ENCODE measurements around the gene ARL8B. TPM values are rescaled to one million over a fixed set of nuclear protein-coding genes. Genes with fewer than 3 reads are reported as not detected.

The ARL8B gene
- total and polyA plus RNA-seq, 2 donors (not counting 1 experiment from before 2014, with no cell fraction given): 14.5 to 67.3 TPM

GRCh38 chr3:5186089-5186857 lies 64.2 kb downstream of the ARL8B start:
- Mint-ChIP-seq H3K9me3 (ENCODE audit: insufficient read depth) (no peaks in the 10 kb centered on the region), H3K27ac (peak overlapping the region; percentile 78), H3K27me3 (no peaks in the 10 kb centered on the region), H3K4me1 (peaks cover 69% of the 10 kb centered on the region), H3K4me3 (peak overlapping the region; percentile 99)
- no peak for TF ChIP-seq CTCF (IDR thresholded peaks at IDR 0.05)
- TF ChIP-seq EZH2 (IDR thresholded peaks at IDR 0.05; ENCODE audit: borderline replicate concordance, insufficient read depth, low read depth, low read length, poor library complexity, severe bottlenecking): no peak
- H3K9me3 ChIP-seq (ENCODE audit: control extremely low read depth in 1 of 3, control insufficient read depth in 2 of 3, insufficient read depth in 1 of 3, low read length in 2 of 3): peaks cover 0 to 4% (median 0%) of the 10 kb centered on the region in 3 donors
- H4K20me1 ChIP-seq (ENCODE audit: control insufficient read depth, insufficient read depth, low read length, poor library complexity, severe bottlenecking): peaks cover 4% of the 10 kb centered on the region
- ChIA-PET POLR2A (interaction anchor here (0.6 to 4.9 kb wide), 5 partner anchors 8 to 347 kb away, joined by 3 to 58 read pairs (median 3); no protein-coding TSS in a partner anchor), CTCF (interaction anchor here (1.0 to 3.5 kb wide), 5 partner anchors 11 to 50 kb away, joined by 4 to 17 read pairs (median 4); no protein-coding TSS in a partner anchor)
- whole genome bisulfite sequencing (ENCODE audit: insufficient coverage): 6% methylated on average over 2 of the region's 6 CpGs
- peak overlapping the region; percentile 84 for H3K9ac ChIP-seq (ENCODE audit: low read length)
- peaks cover 63% of the 10 kb centered on the region for H3K79me2 ChIP-seq (ENCODE audit: control insufficient read depth, insufficient read depth, low read length)
- peak overlapping the region; percentile 11 for H2AFZ ChIP-seq (ENCODE audit: insufficient read depth, low read depth, low read length, poor library complexity, severe bottlenecking)
- intact Hi-C loops (cut with micrococcal nuclease): loop anchor here (2.0 to 5.0 kb wide), 4 partner anchors 49 to 884 kb away; partner anchors contain the start of genes ITPR1 and SETMAR
- peak overlapping the region; percentile 29 to 80 for H3K27ac ChIP-seq (ENCODE audit: low read length in 2 of 2)
- H3K36me3 ChIP-seq (replicated peaks in 1 of 2; ENCODE audit: control extremely low read depth in 1 of 2, control insufficient read depth in 1 of 2, extremely low read depth in 1 of 2, insufficient read depth in 2 of 2, low read length in 1 of 2): no peaks in the 10 kb centered on the region
- H3K4me2 ChIP-seq (replicated peaks; ENCODE audit: low read depth, low read length, poor library complexity, severe bottlenecking): peak overlapping the region; percentile 93
- DNase-seq (peak; percentile 52), ATAC-seq (ENCODE audit: low read depth) (no peak)
- H3K4me3 ChIP-seq (ENCODE audit: control extremely low read depth in 1 of 5, extremely low read depth in 1 of 5, insufficient read depth in 1 of 5, low read depth in 2 of 5, low read length in 4 of 5): peak overlapping the region in 4 of 5 experiments; percentile 66 to 79 (median 70)
- H3K4me1 ChIP-seq (ENCODE audit: control insufficient read depth in 2 of 2, insufficient read depth in 2 of 2, low read length in 2 of 2): peaks cover 68 to 73% of the 10 kb centered on the region in 2 donors
- H3K27me3 ChIP-seq (replicated peaks in 1 of 4; ENCODE audit: control extremely low read depth in 1 of 4, control insufficient read depth in 3 of 4, insufficient read depth in 4 of 4, low read length in 3 of 4): no peaks in the 10 kb centered on the region

GRCh38 chr3:5186858-5187155 lies 64.7 kb downstream of the ARL8B start:
- intact Hi-C loops (cut with micrococcal nuclease): loop anchor here (1.0 to 5.0 kb wide), 6 partner anchors 10 to 885 kb away; partner anchors contain the start of genes ARL8B, ITPR1 and SETMAR
- DNase-seq (no peak), ATAC-seq (ENCODE audit: low read depth) (no peak)
- H2AFZ ChIP-seq (ENCODE audit: insufficient read depth, low read depth, low read length, poor library complexity, severe bottlenecking): peak overlapping the region; percentile 74
- peaks cover 4% of the 10 kb centered on the region for H4K20me1 ChIP-seq (ENCODE audit: control insufficient read depth, insufficient read depth, low read length, poor library complexity, severe bottlenecking)
- H3K36me3 ChIP-seq (replicated peaks in 1 of 2; ENCODE audit: control extremely low read depth in 1 of 2, control insufficient read depth in 1 of 2, extremely low read depth in 1 of 2, insufficient read depth in 2 of 2, low read length in 1 of 2): no peaks in the 10 kb centered on the region
- peaks cover 0 to 4% (median 0%) of the 10 kb centered on the region in 3 donors for H3K9me3 ChIP-seq (ENCODE audit: control extremely low read depth in 1 of 3, control insufficient read depth in 2 of 3, insufficient read depth in 1 of 3, low read length in 2 of 3)
- Mint-ChIP-seq H3K27ac (peak overlapping the region; percentile 74), H3K9me3 (ENCODE audit: insufficient read depth) (no peaks in the 10 kb centered on the region), H3K4me3 (peak overlapping the region; percentile 99), H3K27me3 (no peaks in the 10 kb centered on the region), H3K4me1 (peaks cover 69% of the 10 kb centered on the region)
- CTCF ChIA-PET: interaction anchor here (1.0 to 3.5 kb wide), 4 partner anchors 11 to 50 kb away, joined by 4 to 17 read pairs (median 4); no protein-coding TSS in a partner anchor
- no peaks in the 10 kb centered on the region for H3K27me3 ChIP-seq (replicated peaks in 1 of 4; ENCODE audit: control extremely low read depth in 1 of 4, control insufficient read depth in 3 of 4, insufficient read depth in 4 of 4, low read length in 3 of 4)
- peak overlapping the region; percentile 84 for H3K9ac ChIP-seq (ENCODE audit: low read length)
- WGBS (ENCODE audit: insufficient coverage): 10% methylated on average over 2 of the region's 8 CpGs
- peak overlapping the region; percentile 69 to 80 for H3K27ac ChIP-seq (ENCODE audit: low read length in 2 of 2)
- H3K4me1 ChIP-seq (ENCODE audit: control insufficient read depth in 2 of 2, insufficient read depth in 2 of 2, low read length in 2 of 2): peaks cover 69 to 74% of the 10 kb centered on the region in 2 donors
- peak overlapping the region; percentile 93 for H3K4me2 ChIP-seq (replicated peaks; ENCODE audit: low read depth, low read length, poor library complexity, severe bottlenecking)
- POLR2A ChIA-PET: interaction anchor here (0.8 to 4.9 kb wide), 4 partner anchors 8 to 174 kb away, joined by 3 to 58 read pairs (median 4); no protein-coding TSS in a partner anchor
- peaks cover 68% of the 10 kb centered on the region for H3K79me2 ChIP-seq (ENCODE audit: control insufficient read depth, insufficient read depth, low read length)
- TF ChIP-seq EZH2 (IDR thresholded peaks at IDR 0.05; ENCODE audit: borderline replicate concordance, insufficient read depth, low read depth, low read length, poor library complexity, severe bottlenecking) (no peak), CTCF (IDR thresholded peaks at IDR 0.05) (no peak)
- H3K4me3 ChIP-seq (ENCODE audit: control extremely low read depth in 1 of 5, extremely low read depth in 1 of 5, insufficient read depth in 1 of 5, low read depth in 2 of 5, low read length in 4 of 5): peak overlapping the region; percentile 66 to 82 (median 70)
